DND-41 (cell line): Measurements from ENCODE around the gene CENPS.

Experiments
- EZH2 ChIP-seq: IDR thresholded peaks from 3 replicates; pipeline ENCODE4 v1.6.1; 2012; ENCODE audit warnings: borderline replicate concordance, low read depth, mild to moderate bottlenecking, moderate library complexity, low read length, inconsistent platforms; ENCODE audit not compliant: severe bottlenecking
- TF ChIP-seq, protein P1 (sequence below): IDR thresholded peaks from 2 replicates; pipeline ENCODE4 v1.5.1; 2012; ENCODE audit warnings: borderline replicate concordance, low read length, moderate library complexity, mild to moderate bottlenecking; ENCODE audit not compliant: poor library complexity, severe bottlenecking; ENCODE audit errors: extremely low read depth

DNA sequence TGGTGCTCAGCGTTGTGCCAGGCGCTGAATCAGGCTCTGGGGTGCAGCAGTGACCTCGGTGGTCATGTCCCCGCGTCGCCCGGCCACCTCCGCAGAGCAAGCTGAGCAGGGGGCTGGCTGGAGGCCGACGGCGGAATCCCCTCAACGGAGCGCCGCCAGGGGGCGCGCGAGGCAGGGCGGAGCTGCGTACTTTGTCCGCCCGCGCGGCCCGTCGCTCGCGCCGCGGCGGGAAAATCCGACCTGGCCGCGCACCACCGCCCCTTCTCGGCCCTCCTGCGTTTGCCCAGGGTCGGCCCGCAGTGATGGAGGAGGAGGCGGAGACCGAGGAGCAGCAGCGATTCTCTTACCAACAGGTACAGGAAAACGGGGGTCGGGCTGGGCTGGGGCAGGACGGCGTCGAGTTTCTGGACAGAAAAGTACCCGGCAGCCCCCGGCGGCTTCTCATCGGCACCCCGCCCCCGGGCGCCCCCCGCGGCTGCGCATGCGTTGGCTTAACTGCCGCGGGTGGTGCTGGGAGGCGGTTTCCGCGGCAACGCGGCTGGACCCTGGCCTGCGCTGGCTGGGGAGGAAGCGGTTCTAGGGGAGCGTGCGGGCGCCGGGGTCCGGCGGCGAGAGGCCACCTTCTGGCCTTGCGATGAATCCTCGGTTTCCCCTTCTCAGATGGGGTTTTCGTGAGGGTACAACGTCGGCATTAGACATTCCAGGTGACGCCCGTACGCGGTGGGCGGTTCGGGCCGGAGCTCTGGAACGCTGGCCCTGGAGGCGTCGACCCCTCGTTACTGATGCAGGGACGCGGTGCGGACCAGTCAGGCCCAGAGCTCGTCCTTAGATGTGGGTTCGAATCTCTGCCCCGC lies at the start of gene CENPS:
- TF ChIP-seq, protein P1, sequence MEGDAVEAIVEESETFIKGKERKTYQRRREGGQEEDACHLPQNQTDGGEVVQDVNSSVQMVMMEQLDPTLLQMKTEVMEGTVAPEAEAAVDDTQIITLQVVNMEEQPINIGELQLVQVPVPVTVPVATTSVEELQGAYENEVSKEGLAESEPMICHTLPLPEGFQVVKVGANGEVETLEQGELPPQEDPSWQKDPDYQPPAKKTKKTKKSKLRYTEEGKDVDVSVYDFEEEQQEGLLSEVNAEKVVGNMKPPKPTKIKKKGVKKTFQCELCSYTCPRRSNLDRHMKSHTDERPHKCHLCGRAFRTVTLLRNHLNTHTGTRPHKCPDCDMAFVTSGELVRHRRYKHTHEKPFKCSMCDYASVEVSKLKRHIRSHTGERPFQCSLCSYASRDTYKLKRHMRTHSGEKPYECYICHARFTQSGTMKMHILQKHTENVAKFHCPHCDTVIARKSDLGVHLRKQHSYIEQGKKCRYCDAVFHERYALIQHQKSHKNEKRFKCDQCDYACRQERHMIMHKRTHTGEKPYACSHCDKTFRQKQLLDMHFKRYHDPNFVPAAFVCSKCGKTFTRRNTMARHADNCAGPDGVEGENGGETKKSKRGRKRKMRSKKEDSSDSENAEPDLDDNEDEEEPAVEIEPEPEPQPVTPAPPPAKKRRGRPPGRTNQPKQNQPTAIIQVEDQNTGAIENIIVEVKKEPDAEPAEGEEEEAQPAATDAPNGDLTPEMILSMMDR: peak; percentile 96
- no peak for TF ChIP-seq EZH2
